ENCODE data around the gene CCDC15.

Gene CCDC15

GRCh38 chr11:125064070-125064469, 110.1 kb downstream of the CCDC15 start:
- DNase-seq (ENCODE audit: low read depth in 2 of 2): no peak

GRCh38 chr11:125068368-125068767, 114.4 kb downstream of the CCDC15 start:
- no peak for DNase-seq (ENCODE audit: low read depth in 2 of 2)

- DNase-seq (ENCODE audit: low read depth in 2 of 2): no peak
Observed at GRCh38 chr11:125069008-125069407, 115.0 kb downstream of the CCDC15 start.

- no peak for DNase-seq (ENCODE audit: low read depth in 2 of 2)
Observed at GRCh38 chr11:125069796-125070195, 115.8 kb downstream of the CCDC15 start.

- peak in 1 of 2 donors; percentile 12 for DNase-seq (ENCODE audit: low read depth in 2 of 2)
Observed at GRCh38 chr11:125070699-125071254, 116.8 kb downstream of the CCDC15 start.

- DNase-seq (ENCODE audit: low read depth in 2 of 2): no peak
Observed at GRCh38 chr11:125071435-125071834, 117.4 kb downstream of the CCDC15 start.

GRCh38 chr11:125071846-125072217, 117.8 kb downstream of the CCDC15 start:
- DNase-seq (ENCODE audit: low read depth in 2 of 2): no peak

- DNase-seq (ENCODE audit: low read depth in 2 of 2): no peak
Observed at GRCh38 chr11:125072218-125072960, 118.4 kb downstream of the CCDC15 start.

- DNase-seq (ENCODE audit: low read depth in 2 of 2): no peak
Observed at GRCh38 chr11:125072961-125073590, 119.1 kb downstream of the CCDC15 start.

GRCh38 chr11:125073616-125074483, 119.8 kb downstream of the CCDC15 start:
- no peak for DNase-seq (ENCODE audit: low read depth in 2 of 2)

GRCh38 chr11:125074511-125075241, 120.7 kb downstream of the CCDC15 start:
- DNase-seq (ENCODE audit: low read depth in 2 of 2): no peak

GRCh38 chr11:125075242-125075625, 121.2 kb downstream of the CCDC15 start:
- no peak for DNase-seq (ENCODE audit: low read depth in 2 of 2)

- no peak for DNase-seq (ENCODE audit: low read depth in 2 of 2)
Observed at GRCh38 chr11:125075900-125076317, 121.9 kb downstream of the CCDC15 start.

GRCh38 chr11:125076378-125076945, 122.5 kb downstream of the CCDC15 start:
- no peak for DNase-seq (ENCODE audit: low read depth in 2 of 2)

GRCh38 chr11:125078016-125078415, 124.0 kb downstream of the CCDC15 start:
- no peak for DNase-seq (ENCODE audit: low read depth in 2 of 2)

GRCh38 chr11:125078516-125079140, 124.6 kb downstream of the CCDC15 start:
- DNase-seq (ENCODE audit: low read depth in 2 of 2): no peak

GRCh38 chr11:125079151-125079877, 125.3 kb downstream of the CCDC15 start:
- no peak for DNase-seq (ENCODE audit: low read depth in 2 of 2)

- no peak for DNase-seq (ENCODE audit: low read depth in 2 of 2)
Observed at GRCh38 chr11:125079878-125080530, 126.0 kb downstream of the CCDC15 start.

- DNase-seq (ENCODE audit: low read depth in 2 of 2): no peak
Observed at GRCh38 chr11:125080531-125080911, 126.5 kb downstream of the CCDC15 start.

Measured in stimulated activated CD8-positive, alpha-beta memory T cell treated with anti-CD3 and anti-CD28 coated beads, Interleukin-7, amount 100 ng/mL, for 4 hours (primary cell).